Left lung (tissue), 10 donors: ENCODE data around the gene BBX. TPM values are rescaled to one million over a fixed set of nuclear protein-coding genes. Genes with fewer than 3 reads are reported as not detected.

ENCODE experiments used
- ATAC-seq: fragments of 200-7000 bp; cut with Tn5 transposase; one replicate; pipeline ENCODE4 v1.9.1; 2020; ENCODE audit warnings: moderate library complexity
- DNase-seq, 4 donors: peaks; one replicate each; pipeline ENCODE4 v3.0.0-alpha.2; 2013 to 2020
- H3K27ac ChIP-seq, 2 donors: fragments of 200-600 bp; sonication (generic) in 1 of 2; one replicate each; pipeline versions ENCODE4 v1.5.0 to v1.8.0; 2020 to 2021
- H3K27me3 ChIP-seq, 2 donors: fragments of 200-600 bp; sonication (generic) in 1 of 2; one replicate each; pipeline versions ENCODE4 v1.5.0 to v1.8.0; 2020 to 2021
- H3K36me3 ChIP-seq, 2 donors: fragments of 200-600 bp; sonication (generic) in 1 of 2; one replicate each; pipeline versions ENCODE4 v1.5.0 to v1.8.0; 2020 to 2021
- H3K4me1 ChIP-seq, 2 donors: fragments of 200-600 bp; one replicate each; pipeline ENCODE4 v1.8.0; 2021
- H3K4me3 ChIP-seq, 2 donors: fragments of 200-600 bp; sonication (generic) in 1 of 2; one replicate each; pipeline versions ENCODE4 v1.5.0 to v1.8.0; 2020 to 2021; ENCODE audit warnings: mild to moderate bottlenecking in 1 of 2
- H3K9me3 ChIP-seq, 2 donors: fragments of 200-600 bp; sonication (generic) in 1 of 2; one replicate each; pipeline versions ENCODE4 v1.5.0 to v1.8.0; 2020 to 2021
- intact Hi-C, 2 donors: fragments of 100-400 bp; cut with DNase I; formaldehyde crosslinking; loops; one replicate each; pipeline versions ENCODE4 v1.11.2 to v1.14.2; 2022
- polyA plus RNA-seq, 6 donors: library from polyadenylated mRNA; unstranded; fragments of 120-200 nt; gene quantifications; one replicate each; pipeline ENCODE4 v1.2.1, GENCODE V29; 2013; ENCODE audit not compliant: insufficient read length in 6 of 6
- total RNA-seq, 2 donors: library from RNA; stranded (reverse); fragmentation: NEBNext Ultra II Directional; extraction: Animal tissue kit (Norgen Biotek cat#: 25700); gene quantifications; one replicate each; pipeline ENCODE4 v1.2.1, GENCODE V29; 2021
- TF ChIP-seq, protein P1 (sequence below), 2 donors: fragments of 200-600 bp; sonication (generic) in 1 of 2; IDR thresholded peaks; one replicate each; pipeline versions ENCODE4 v1.5.0 to v1.8.0; 2021; ENCODE audit warnings: antibody characterized with exemption in 2 of 2
- donor health status: DM: no; HTN: yes; CAD: no.
- donor health status: DM: no; HTN: no; CAD: no.

Gene BBX
- total and polyA plus RNA-seq, 8 donors = 43.0 to 67.1 (median 53.3) TPM

DNA sequence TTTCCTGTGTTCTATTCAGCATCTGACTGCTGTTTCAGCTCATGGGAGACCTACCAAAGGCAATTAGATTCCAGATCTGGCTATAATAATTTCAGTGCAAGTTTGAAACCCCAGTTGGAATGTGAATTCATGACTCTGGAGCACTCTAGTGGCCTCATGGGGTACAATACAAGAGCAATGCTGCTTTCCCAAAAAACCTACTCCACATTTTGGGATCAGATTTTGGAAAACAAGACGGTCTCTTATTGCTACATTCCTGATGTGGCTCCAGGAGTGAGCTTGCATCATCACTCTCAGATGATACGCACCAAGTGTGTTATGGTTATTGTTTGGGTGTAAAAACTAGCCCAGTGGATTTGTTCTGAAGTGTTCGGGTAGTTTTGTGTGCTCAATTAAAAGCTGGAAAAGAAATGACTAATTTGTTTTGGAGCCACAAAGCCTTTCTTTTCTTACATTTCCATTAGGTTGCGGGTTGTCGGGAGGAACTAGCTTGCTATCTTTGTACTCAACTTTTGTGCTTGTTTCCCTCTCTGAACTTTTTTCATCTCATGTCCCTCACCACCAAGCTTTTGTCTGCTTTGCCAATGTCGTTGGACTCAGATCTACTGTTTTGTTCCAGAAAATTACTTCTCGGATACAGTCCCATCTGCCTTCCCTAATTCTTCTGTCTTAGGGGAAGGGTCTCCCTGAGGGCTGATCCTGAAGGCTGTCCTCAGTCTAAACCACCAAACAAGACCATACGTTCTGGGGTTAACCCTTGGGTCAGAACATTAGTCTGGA lies 272.1 kb downstream of the BBX start:
- ATAC-seq = peak; percentile 54

DNA sequence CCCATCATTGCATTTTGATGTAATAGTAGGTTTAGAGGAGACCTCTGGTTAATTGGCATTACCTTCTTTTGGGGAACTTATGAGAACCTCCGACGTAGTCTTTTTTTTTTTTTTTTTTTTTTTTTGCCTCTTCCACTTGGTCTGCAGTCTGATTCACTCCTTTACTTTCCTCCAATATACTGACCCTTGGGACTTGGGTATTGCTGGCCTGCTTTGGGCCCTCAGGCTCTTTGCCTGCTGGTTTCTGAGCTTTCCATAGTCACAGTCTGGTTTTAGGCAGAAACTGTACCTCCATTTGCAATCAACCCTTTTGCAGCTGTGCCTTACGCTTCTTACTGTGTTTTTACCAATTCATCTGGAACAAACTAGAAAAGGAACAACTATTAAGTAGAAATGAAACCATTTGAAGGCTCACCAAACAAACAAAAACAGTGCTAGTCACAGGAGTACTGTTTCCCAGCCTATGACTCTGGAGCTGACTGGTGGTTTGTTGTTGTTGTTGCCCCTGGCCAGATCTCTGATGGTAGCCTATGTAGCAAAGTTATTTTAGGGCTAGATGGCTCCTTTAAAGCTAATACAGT lies 272.8 kb downstream of the BBX start:
- Histone ChIP-seq H3K36me3 (peaks cover 0 to 45% of the 10 kb centered on the region in 2 donors), H3K4me3 (no peak overlapping the region), H3K9me3 (no peaks in the 10 kb centered on the region), H3K27ac (no peak overlapping the region), H3K27me3 (no peaks in the 10 kb centered on the region), H3K4me1 (peaks cover 0 to 9% of the 10 kb centered on the region in 2 donors)
- DNase-seq (no peak), ATAC-seq (no peak)
- intact Hi-C loops = no loop called here
- TF ChIP-seq, protein P1, sequence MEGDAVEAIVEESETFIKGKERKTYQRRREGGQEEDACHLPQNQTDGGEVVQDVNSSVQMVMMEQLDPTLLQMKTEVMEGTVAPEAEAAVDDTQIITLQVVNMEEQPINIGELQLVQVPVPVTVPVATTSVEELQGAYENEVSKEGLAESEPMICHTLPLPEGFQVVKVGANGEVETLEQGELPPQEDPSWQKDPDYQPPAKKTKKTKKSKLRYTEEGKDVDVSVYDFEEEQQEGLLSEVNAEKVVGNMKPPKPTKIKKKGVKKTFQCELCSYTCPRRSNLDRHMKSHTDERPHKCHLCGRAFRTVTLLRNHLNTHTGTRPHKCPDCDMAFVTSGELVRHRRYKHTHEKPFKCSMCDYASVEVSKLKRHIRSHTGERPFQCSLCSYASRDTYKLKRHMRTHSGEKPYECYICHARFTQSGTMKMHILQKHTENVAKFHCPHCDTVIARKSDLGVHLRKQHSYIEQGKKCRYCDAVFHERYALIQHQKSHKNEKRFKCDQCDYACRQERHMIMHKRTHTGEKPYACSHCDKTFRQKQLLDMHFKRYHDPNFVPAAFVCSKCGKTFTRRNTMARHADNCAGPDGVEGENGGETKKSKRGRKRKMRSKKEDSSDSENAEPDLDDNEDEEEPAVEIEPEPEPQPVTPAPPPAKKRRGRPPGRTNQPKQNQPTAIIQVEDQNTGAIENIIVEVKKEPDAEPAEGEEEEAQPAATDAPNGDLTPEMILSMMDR (IDR thresholded peaks at IDR 0.05) = no peak

More for the DNA sequence above, 272.1 kb downstream of the BBX start:
- Histone ChIP-seq H3K27ac (no peak overlapping the region), H3K27me3 (no peaks in the 10 kb centered on the region), H3K4me1 (peaks cover 0 to 9% of the 10 kb centered on the region in 2 donors), H3K4me3 (no peak overlapping the region), H3K9me3 (no peaks in the 10 kb centered on the region), H3K36me3 (peaks cover 0 to 44% of the 10 kb centered on the region in 2 donors)
- intact Hi-C loops = no loop called here
- DNase-seq = no peak
- TF ChIP-seq, protein P1 (IDR thresholded peaks at IDR 0.05) = peak in 1 of 2 donors; percentile 7

DNA sequence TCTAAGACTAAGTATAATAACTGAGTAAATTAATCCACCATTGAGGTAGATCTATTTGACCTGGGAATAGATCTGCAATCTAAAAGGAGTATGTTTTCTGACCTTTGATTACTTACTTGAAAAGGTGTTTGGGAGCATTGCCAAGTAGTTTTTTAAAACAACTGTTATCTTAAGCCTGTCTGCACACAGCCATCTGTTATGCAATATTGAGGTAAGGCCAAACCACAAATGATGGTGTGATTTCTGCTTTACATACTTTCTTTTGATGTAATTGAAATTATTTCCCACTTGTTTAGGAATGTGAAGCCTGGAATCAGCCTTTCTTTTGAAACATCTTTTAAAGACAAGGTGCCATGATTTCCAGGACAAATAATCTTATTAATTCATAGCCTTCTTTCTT lies 274.0 kb downstream of the BBX start:
- Histone ChIP-seq H3K4me1 (peaks cover 0 to 9% of the 10 kb centered on the region in 2 donors), H3K4me3 (no peak overlapping the region), H3K36me3 (peaks cover 0 to 42% of the 10 kb centered on the region in 2 donors), H3K9me3 (no peaks in the 10 kb centered on the region), H3K27ac (no peak overlapping the region), H3K27me3 (no peaks in the 10 kb centered on the region)
- TF ChIP-seq, protein P1 (IDR thresholded peaks at IDR 0.05) = no peak
- intact Hi-C loops = no loop called here
- DNase-seq = no peak
- peak; percentile 71 for ATAC-seq

DNA sequence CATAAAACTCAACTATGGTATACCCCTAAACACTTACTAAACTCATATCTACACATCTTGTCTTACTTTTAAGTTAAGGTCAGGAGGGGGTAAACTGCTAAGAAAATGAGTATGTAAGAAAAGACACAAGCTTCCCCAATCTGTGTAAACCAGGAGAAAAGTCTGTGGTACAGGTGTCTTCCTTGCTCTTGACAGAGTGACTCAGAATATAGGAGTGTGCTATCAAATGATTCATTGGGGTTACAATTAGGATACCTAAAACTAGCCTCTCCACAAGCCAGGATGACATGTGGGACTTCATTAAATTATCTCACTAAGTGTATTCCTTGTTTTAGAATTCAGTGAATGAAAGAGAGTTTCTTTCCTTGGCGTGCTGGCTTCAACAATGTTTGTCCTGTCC lies 274.8 kb downstream of the BBX start:
- H3K27me3 ChIP-seq = no peaks in the 10 kb centered on the region
- H3K4me3 ChIP-seq = no peak overlapping the region
- intact Hi-C loops = no loop called here
- peaks cover 0 to 9% of the 10 kb centered on the region in 2 donors for H3K4me1 ChIP-seq
- H3K9me3 ChIP-seq = no peaks in the 10 kb centered on the region
- ATAC-seq (no peak), DNase-seq (no peak)
- H3K36me3 ChIP-seq = peaks cover 0 to 43% of the 10 kb centered on the region in 2 donors
- H3K27ac ChIP-seq = no peak overlapping the region
- TF ChIP-seq, protein P1 (IDR thresholded peaks at IDR 0.05) = no peak

DNA sequence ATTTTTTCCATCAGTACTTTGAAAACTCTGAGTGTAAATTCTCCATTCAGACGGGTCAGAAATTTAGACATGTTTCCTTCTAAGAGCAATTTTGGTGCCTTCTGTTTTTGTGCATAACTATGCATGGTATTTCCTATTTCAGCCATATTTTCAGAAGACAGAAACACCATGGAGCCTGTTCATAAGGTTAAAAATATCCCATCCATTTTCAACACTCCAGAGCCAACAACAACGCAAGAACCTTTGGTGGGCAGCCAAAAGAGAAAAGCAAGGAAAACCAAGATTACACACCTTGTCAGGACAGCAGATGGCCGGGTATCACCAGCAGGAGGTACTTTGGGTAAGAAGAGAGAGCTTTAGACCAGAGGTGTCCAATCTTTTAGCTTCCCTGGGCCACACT lies 275.6 kb downstream of the BBX start:
- Histone ChIP-seq H3K4me1 (peaks cover 0 to 9% of the 10 kb centered on the region in 2 donors), H3K36me3 (peaks cover 0 to 50% of the 10 kb centered on the region in 2 donors), H3K9me3 (no peaks in the 10 kb centered on the region), H3K27me3 (no peaks in the 10 kb centered on the region), H3K27ac (no peak overlapping the region), H3K4me3 (no peak overlapping the region)
- ATAC-seq (no peak), DNase-seq (no peak)
- TF ChIP-seq, protein P1 (IDR thresholded peaks at IDR 0.05) = no peak
- intact Hi-C loops = no loop called here
